G401.6 (cell line): ENCODE measurements around the gene RRP1.
A peak's percentile ranks its signal among the peaks of the same experiment; 100 is the strongest.

Source experiments
- FAIRE-seq: peaks from 2 replicates; lab custom pipeline; 2012; peaks lifted over from hg19 to GRCh38; lab: Jason Lieb, UNC

RRP1 gene

DNA sequence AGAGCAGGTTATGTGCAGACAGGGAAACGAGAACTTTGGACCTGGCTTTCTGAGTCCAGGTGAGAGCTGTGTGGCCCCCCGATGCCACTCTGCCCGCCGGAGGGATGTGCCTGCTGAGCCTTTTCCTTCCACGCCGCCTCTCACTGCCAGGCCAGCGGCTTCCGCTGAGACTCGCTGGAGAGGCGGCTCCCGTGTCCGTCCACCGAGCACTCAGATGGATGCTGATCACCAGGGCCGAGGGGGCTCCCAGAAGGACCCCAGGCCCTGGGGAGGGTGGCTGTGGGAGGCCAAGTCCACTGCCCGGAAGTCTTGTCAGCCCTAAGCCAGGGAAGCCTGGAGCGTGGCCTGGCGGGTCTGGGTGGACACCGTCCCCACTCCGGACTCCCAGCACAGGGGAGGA, 29.7 kb upstream of the RRP1 start:
- FAIRE-seq = no peak

DNA sequence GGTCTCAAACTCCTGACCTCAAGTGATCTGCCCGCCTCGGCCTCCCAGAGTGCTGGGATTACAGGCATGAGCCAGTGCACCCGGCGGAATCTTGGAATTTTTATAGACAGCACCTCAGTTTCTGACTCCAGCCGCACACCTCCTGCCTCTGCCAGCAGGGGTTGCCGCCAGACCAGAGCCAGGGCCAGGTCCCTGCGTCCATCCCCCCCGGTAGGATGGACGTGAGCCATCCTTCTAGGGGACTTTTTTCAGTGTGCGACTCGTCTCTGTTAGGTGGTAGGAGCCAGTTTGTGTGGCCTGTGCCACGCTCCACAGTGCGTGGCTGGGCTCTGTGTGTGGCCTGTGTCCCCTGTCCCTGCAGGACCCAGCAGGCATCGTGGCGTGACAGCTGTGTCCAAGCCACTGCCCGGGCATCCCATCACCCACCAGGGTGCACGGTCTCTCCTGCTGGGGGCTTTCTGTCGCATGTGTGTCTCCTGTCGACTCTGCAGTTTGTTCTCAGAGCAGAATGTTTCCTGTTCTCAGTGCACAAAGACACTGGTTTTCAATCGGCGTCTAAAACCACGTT, 28.9 kb upstream of the RRP1 start:
- FAIRE-seq = no peak

DNA sequence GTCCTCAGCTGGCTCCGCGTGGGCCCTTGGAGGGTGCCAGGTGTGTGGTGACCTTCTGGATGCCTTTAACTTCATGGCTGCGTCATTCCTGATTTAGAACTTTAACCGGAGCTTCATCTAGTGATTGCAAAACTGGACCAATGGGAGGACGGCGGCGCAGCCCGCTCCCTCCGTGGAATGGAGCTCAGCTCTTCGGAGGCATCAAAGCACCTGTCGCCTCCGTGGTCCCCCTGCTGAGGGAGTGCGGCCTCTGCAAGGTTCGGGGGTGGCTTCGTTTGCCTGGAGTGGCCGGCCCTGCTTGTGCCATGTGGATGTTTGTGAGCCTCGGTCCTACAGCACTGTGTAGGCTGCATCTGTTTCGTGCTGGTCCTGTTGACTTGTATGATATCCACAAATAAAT, 27.5 kb upstream of the RRP1 start:
- FAIRE-seq = no peak

DNA sequence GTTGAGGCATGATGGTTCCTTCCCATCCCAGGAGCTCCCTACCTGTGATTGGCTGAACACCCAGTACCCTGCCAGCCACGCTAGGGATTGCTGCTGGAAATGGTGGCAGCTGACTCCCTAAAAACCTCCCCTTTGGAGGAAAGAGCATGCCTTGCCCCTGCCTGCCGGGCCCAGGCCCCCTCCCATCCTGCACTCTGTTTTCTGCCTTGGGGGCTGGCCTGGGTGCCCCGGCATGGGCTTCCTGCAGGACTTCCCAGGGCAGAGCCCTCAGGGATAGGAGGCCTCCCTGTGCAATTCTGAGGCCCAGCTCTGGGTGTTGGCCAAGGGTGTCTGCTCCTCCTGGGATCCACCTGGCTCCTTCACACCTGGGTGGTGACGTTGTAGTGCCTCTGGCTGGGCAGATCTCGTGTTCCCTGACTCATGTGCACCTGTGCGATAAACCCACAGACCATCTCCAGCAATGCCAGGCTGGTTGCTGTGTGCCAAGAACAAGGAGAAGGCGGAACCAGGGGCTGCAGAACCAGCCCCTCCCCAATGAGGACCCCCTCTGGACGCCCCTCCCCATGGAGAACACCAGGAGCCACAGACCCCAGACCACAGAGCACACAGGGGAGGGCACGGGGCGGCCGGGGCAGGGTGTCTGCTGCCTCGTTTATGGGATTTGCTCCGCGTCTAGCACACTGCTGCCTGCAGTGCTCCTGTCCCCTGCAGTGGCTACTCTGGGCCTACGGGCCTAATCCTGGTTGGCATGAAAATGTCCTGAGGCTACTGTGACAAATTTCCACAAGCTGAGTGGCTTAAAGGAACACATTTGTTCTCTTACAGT, 26.9 kb upstream of the RRP1 start:
- no peak for FAIRE-seq

DNA sequence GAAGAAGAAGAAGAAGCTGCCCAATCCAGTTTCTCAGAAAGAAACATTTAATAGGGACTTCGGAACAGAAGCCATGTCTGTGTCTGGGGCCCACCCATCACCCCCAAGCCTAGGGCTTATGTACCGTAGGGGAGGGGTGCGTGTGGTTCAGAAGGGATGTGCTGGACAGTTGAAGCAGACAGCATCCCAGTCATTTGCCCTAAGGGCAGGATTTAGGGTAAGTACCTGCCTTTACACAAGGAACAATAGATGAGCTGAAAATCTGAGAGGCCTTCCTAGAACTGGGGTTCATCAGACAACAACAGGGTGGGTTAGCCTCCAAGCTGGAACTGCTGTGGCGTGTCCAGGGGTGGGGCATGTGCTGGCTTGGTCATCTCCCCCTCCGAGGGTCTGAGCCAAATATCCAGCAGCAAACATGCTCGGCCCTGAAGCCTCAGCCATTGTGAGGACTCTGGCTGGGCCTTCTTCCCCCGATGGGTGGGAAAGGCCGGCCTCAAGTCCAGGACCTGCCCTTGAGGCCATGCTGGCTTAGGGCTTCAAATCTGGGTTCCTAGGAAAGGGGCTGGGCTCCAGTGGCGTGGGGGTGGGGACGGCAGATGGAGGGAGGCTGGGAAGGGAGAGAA, 25.4 kb upstream of the RRP1 start:
- FAIRE-seq = no peak

DNA sequence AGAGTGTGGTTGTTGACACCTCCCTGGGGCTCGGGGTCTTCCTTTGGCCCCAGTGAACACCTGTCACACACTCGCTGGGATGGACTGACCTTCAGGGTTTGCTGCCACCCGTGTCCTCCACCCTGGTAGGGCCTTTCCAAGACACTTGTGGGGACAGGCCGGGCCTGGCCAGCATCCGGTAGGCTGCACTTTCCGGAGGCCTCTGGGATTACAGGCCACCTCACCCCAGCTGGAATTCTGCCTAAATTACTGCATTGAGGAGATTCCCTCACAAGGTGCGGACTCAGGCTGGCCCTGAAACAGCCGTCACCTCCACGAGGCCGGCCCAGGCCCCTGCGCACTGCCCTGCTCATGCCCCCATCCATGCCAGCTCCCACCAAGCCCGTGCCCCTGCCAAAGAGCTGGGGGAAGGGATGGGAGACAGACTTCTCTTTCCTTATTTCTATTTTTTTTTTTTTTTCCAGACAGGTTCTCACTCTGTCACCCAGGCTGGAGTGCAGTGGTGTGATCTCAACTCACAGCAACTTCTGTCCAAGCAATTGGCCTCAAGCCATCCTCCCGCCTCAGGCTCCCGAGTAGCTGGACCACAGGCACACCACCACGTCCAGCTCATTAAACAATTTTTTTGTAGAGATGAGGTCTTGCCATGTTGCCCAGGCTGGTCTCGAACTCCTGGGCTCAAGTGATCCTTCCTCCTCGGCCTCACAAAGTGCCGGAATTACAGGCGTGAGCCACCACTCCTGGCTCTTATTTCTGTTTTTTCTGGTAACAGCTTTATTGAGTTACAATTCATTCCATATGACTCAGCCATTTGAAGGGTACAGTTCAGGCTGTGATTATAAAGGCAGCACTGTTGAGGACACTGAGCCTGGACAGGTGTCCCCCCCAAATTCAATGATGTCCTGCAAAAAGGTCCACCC, 24.5 kb upstream of the RRP1 start:
- no peak for FAIRE-seq

DNA sequence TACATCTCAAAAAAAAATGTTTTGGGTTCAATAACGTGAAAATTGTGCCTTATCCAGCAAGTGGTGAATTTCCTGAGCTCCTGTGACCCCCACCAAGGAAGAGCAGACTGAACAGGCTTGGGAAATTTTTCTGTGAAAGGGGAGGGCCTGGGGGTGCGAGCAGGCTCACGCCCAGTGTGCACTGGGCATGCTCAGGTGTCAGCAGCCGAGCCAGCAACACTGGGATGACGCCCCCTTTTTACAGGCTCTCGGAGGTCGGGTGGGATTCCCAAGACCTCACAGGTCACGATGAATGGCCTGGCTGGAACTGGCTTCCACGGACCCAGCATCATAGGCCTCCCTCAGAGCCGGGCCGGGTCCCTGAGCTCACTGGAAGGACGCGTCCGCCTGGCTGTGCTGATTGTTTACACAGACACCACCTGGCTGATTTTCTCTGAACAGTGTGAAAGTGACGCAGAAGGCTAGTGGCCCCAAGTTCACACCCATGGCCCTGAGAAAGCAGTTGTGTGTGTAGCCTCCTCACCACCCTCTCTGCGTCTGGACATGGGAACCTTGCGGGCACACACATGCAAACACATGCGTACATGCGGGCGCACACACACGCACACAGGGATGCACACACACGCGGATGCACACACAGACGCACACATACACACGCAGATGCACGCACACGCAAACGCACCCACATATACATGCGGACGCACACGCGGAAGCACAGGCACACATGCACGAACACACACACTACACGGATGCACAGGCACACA, 22.5 kb upstream of the RRP1 start:
- FAIRE-seq = no peak

DNA sequence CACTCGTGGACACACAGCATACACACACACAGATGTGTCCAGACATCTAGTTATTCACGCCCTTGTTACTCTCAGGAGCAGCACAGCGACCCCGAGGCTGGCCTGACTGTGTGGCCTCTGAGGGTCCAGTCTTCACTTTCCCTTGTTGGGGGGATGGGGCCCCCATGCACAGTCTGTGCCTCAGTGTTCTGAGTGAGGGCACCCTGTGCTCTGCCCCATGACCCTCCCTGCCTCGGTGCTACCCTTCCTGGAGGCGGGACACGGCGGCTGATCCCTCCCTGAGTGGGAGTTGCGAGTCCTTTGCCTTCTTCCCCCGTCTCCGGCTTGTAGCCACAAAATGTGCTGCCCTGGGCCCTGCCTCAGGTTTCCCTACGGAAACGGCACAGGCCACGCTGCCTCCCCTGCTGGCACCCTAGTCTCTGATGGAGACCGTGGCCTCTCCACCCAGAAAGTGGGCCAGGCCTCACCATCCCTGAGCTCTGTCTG, 21.8 kb upstream of the RRP1 start:
- FAIRE-seq = no peak

DNA sequence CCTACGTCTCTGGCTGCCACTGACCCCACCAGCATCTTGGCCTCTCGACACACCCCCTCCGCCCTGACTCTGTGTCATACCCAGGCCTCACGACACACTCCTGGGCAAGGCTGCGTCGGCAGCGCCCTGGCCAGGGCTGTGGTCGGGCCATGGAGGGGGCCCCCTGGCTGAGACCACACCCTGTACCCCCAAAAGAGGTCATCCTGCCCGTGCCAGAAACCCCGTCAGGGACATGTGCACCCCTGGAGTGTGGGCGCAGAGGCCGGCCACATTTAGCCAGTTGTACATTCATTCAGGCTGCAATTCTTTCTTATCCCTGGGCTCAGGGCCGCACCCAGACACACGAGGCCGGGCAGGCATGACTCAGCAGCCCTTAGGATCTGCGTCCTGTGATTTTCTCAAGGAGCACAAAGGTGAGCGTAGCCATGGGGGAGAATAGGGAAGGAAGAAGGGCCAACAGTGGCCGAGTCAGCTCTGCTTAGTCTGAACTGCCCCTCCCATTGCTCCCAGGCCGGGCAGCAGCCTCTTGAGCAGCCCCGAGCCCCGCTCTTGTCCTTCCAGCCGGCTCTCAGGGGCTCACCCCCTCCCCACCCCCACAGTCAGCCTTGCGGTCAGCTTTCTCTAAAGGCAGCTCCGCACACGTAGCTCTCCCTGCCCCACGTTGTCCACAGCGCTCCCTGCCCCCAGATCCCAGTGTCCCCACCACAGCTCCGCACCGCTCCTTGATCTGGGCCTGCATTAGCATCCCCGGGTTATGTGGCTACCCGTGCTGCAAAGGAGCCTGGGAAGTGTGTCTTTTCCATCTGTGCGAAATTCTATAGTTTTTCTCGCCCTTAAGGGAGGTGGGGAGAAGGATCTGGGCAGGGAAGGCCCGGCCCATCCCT, 21.2 kb upstream of the RRP1 start:
- no peak for FAIRE-seq

DNA sequence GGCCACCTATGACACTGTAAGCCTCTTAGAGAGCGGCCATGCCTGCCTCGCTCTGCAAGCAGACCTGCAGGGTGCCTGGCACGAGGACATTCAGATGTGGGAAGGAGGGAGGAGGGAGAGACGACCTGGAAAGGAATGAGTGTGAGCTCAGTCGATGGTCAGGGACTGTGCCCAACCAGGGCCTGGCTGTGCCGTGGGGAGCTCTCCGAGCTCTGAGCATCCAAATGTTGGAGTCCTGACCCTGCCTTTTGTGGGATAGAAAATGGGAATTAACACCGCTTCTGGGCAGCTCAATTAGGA, 20.6 kb upstream of the RRP1 start:
- FAIRE-seq = no peak

DNA sequence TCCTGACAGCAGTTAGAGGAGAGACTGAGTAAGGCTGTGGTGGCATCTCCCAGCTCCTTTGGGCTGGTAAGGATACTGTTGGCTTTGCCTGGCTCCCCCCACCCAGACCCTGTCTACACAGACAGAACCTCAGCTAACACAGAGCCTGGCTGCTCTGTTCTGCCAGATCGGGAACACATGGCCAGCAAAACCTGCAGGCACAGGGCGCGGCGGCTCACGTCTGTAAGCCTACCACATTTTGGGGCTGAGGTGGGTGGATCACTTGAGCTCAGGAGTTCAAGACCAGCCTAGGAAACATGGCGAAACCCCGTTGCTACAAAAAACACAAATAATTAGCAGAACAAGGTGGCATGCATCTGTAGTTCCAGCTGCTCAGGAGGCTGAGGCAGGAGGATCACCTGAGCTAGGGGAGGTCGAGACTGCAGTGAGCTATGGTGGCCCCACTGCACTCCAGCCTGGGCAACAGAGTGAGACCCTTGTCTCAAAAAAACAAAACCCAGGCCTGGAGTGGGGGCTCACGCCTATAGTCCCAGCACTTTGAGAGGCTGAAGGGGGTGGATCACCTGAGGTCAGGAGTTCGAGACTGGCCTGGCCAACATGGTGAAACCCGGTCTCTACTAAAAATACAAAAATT, 19.9 kb upstream of the RRP1 start:
- FAIRE-seq = no peak

DNA sequence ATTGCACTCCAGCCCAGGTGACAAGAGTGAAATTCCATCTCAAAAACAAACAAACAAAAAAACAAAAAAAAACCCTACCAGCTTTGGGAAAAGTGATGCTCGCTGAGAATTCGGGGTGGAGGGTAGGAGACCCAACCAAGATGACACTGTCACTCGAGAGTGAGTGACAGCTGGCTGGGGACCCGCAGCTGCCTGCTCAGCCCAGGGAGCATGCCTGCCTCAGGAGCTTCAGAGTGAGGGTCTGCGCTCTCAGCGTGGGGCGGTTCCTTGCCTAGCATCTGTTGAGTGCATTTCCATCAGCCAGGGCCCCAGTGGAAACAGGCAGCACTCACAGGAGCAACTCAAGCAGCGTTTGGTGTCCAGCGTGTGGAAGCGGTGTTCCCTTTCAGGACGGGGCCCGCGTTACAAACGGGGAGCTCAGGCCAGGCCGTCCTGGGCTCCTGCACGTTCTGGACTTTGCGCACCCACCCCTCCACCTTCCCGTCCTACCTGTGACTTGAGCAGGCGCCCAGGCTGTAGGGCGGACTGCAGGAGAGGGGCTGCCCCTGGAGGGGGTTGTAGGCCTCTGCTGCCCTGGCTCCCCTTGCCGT, 19.2 kb upstream of the RRP1 start:
- no peak for FAIRE-seq

DNA sequence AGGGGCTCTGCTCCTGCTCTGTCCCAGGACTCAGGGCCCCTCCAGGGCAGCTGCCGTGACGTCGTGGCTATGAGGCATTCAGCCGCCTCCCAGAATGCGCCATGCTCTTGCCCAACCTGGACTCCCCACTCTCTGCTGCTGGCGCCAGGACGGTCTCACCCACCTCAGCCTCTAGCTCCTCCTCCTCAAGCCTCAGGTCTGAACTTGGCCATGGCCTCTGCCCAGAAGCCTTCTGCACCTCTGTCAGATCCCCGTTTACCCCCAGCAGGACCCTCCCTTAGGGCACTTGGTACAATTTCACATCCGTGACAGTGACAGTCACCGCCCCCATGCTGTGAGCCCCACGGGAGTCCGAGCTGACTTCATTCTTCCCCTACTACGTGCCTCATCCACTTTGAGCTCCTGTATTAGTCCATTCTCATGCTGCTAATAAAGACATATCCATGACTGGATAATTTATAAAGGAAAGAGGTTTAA, 18.1 kb upstream of the RRP1 start:
- FAIRE-seq = no peak

DNA sequence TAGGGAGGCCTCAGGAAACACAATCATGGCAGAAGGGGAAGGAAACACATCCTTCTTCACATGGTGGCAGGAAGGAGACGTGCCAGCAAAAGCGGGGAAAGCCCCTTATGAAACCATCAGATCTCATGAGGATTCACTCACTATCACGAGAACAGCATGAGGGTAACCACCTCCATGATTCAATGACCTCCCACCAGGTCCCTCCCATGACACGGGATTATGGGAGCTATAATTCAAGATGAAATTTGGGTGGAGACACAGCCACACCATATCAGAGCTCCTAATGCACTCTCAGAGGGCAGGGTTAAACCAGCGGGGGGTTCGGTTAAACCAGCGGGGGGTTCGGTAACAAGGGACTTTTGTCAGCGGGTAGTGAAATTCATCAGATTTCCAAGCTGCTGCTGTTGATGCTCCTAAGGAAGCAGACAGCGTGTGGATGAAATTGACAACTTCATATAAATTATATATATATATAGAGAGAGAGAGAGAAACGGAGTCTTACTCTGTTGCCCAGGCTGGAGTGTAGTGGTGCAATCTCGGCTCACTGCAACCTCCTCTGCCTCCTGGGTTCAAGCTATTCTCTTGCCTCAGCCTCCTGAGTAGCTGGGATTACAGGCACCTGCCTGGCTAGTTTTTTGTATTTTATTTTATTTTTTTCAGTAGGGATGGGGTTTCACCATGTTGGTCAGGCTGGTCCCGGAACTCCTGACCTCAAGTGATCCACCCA, 17.5 kb upstream of the RRP1 start:
- peak; percentile 11 for FAIRE-seq

DNA sequence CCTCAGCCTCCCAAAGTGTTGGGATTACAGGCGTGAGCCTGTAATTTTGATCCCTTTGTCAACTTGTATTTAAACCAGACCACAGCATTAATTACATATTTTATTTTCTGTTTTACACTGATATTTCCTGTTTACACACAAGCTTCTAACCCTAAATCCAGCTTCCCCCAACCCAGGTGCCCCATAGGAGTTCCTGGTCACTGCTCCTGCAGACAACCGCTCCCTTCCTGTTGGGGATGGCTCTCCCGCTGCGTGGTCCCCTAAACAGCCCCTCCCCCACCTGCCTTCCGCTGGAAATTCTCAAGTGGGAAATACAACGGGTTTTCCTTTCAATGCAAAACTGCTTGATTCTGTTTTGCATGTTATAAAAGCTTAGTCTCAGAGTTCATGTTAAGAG, 17.0 kb upstream of the RRP1 start:
- no peak for FAIRE-seq

DNA sequence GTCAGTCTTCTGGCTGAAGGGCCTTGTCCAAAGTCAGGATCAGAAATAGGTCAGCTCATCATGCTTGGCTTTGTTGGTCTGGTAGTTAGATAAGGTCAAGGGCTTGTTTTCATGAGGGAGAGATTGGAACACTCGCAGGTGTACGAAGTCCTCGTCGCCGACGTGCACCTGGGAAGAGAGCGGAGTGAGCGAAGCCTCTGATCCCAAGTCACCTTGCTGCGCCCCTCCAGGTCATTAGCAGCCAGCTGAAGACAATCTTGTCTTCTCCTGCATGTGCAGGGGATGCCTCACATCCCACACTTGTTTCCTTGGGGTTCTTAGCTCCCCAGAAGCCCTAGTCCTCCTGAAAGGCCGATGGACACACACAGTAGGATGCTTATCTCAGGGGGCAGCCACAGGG, 15.2 kb upstream of the RRP1 start:
- no peak for FAIRE-seq

DNA sequence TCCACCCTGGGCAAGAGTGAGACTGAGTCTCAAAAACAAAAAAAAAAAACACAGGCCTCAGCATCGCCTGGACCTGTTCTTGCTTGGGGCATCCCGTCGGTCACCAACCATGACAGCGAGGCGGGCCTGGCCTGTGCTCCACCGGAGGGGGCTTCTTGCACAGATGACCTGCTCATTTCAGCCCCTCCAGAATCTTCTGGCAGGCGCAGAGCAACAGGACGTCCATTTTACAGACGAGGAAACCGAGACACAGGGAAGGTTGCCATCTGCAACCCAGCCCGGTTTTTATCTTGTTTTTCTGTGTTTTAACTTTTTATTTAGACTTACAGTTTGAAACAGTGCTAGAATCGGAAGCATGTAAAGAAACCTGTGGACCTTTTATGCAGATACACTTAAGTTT, 14.2 kb upstream of the RRP1 start:
- FAIRE-seq = no peak

DNA sequence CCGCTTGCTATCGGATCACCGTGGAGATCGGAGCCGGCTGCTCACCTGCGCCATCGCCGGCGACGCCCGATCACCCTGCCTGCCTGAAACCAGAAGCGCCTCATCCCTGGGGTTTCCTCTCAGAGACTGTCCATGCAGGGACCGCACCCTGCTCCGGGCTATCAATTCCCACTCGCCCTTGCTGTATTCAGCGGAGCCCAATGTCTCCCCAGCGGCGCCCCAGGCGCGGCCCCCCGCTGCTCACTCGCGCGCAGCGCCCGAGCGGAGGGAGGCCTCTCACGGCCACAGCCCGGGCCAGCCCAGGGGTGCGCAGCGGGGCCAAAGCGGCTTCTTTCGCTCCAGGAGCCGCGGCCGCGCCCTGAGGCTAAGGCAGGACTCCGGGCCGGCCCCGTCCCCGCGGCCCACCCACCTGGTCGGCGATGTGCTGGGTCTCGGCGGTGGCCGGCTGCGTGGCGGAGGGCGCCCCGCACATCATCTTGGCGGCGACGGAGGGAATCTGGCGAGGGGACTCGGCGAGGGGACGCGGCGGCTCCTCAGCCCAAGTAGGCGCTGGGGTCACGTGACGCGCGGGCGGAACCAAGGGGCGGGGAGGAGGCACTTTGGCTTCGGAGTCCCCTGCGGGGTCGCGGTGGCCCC, 13.5 kb upstream of the RRP1 start, which contains the start of gene CSTB:
TSS of gene CSTB (minus strand) at position 514 of the 636 bp plus-strand sequence. CDS start at position 475, 39 bp downstream.
- FAIRE-seq = no peak

DNA sequence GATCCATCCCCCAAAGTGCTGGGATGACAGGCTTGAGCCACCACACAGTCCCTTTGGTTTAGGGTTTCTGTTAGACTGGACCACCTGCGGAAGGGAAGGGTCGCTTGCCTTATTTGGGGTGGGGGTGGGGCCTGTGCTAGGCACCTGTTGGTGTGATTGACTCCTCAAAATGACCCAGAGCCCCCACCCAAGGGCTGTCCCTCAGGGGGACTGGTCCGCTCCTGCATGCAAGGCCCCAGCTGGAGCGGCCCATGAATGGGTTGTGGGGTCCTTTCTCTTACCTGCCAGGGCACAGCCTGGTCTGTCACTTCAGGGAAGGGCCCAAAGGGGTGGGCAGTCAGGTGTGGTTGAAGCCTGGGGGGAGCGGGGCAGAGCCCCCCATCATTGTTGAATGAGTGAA, 11.4 kb upstream of the RRP1 start:
- no peak for FAIRE-seq
